Naive thymus-derived CD4-positive, alpha-beta T cell (primary cell): ENCODE measurements around the gene TMEM108. TPM values are rescaled to one million over a fixed set of nuclear protein-coding genes. Genes with fewer than 3 reads are reported as not detected.

Experiments used
- ATAC-seq: fragments of 150-1000 bp; cut with Tn5 transposase; 2 replicates; pipeline ENCODE4 v1.10.0; 2021; ENCODE audit warnings: mild to moderate bottlenecking, moderate library complexity
- CTCF ChIA-PET: fragments of 350-600 bp; sonication (Branson Sonifier 250); formaldehyde crosslinking; loops from one replicate; lab custom pipeline; 2021; ENCODE audit warnings: antibody characterized with exemption; lab: Charles Lee
- POLR2A ChIA-PET: fragments of 350-600 bp; sonication (Branson Sonifier 250); formaldehyde crosslinking; loops from one replicate; lab custom pipeline; 2021; ENCODE audit warnings: antibody characterized with exemption, inconsistent platforms; lab: Charles Lee
- DNase-seq, 9 donors: peaks; one replicate each; pipeline versions ENCODE4 v3.0.0 to v3.0.0-alpha.2; 2020 to 2022; ENCODE audit warnings: mixed read lengths in 1 of 9
- H3K27ac ChIP-seq: one replicate; pipeline ENCODE4 v1.7.0; 2013; ENCODE audit warnings: mild to moderate bottlenecking, low read depth, low read length, moderate library complexity
- H3K27me3 ChIP-seq, 2 donors: one replicate each; pipeline ENCODE4 v1.7.0; 2013; ENCODE audit warnings: low read length in 2 of 2, mild to moderate bottlenecking in 2 of 2, moderate library complexity in 2 of 2; ENCODE audit not compliant: control insufficient read depth in 2 of 2, insufficient read depth in 2 of 2
- H3K36me3 ChIP-seq, 3 experiments: 1 replicate in 2 of 3; 2 replicates in 1 of 3; pipeline ENCODE4 v1.7.0; 2013; ENCODE audit warnings: low read length in 3 of 3, mild to moderate bottlenecking in 3 of 3, moderate library complexity in 1 of 3; ENCODE audit not compliant: insufficient read depth in 3 of 3, control insufficient read depth in 2 of 3
- H3K4me1 ChIP-seq, 2 donors: one replicate each; pipeline ENCODE4 v1.7.0; 2013; ENCODE audit warnings: low read length in 2 of 2, mild to moderate bottlenecking in 2 of 2, moderate library complexity in 1 of 2; ENCODE audit not compliant: control insufficient read depth in 2 of 2, insufficient read depth in 2 of 2
- H3K4me3 ChIP-seq: 2 replicates; pipeline ENCODE4 v1.7.0; 2013; ENCODE audit warnings: mild to moderate bottlenecking, low read length
- H3K9me3 ChIP-seq, 3 experiments: 1 replicate in 2 of 3; 2 replicates in 1 of 3; pipeline ENCODE4 v1.7.0; 2013; ENCODE audit warnings: low read length in 3 of 3; ENCODE audit not compliant: control insufficient read depth in 2 of 3
- H3K27ac Mint-ChIP-seq, 9 donors: one replicate each; pipeline ENCODE4 v1.8.0; 2020 to 2022; ENCODE audit warnings: mixed read lengths in 9 of 9, mild to moderate bottlenecking in 8 of 9, moderate library complexity in 5 of 9, inconsistent platforms in 2 of 9
- H3K27me3 Mint-ChIP-seq, 5 donors: one replicate each; pipeline ENCODE4 v1.8.0; 2021 to 2022; ENCODE audit warnings: mixed read lengths in 5 of 5, mild to moderate bottlenecking in 1 of 5
- H3K36me3 Mint-ChIP-seq, 5 donors: one replicate each; pipeline ENCODE4 v1.8.0; 2020 to 2022; ENCODE audit warnings: mixed read lengths in 5 of 5, mild to moderate bottlenecking in 3 of 5, inconsistent platforms in 1 of 5
- H3K4me1 Mint-ChIP-seq, 7 donors: one replicate each; pipeline ENCODE4 v1.8.0; 2020 to 2022; ENCODE audit warnings: mixed read lengths in 7 of 7, mild to moderate bottlenecking in 3 of 7, inconsistent platforms in 1 of 7
- H3K4me3 Mint-ChIP-seq, 10 donors: one replicate each; pipeline ENCODE4 v1.8.0; 2020 to 2022; ENCODE audit warnings: mild to moderate bottlenecking in 10 of 10, mixed read lengths in 10 of 10, moderate library complexity in 6 of 10, inconsistent platforms in 2 of 10
- H3K9me3 Mint-ChIP-seq, 11 donors: one replicate each; pipeline ENCODE4 v1.8.0; 2020 to 2022; ENCODE audit warnings: mixed read lengths in 11 of 11, mild to moderate bottlenecking in 4 of 11, inconsistent platforms in 1 of 11, moderate library complexity in 1 of 11
- intact Hi-C, 2 donors: fragments of 100-400 bp; cut with micrococcal nuclease; formaldehyde crosslinking; loops; one replicate each; pipeline ENCODE4 v1.15.1; 2023
- polyA plus RNA-seq, 2 donors: library from polyadenylated mRNA; unstranded; fragments of 300-500 nt; fragmentation: Illumina TruSeq; gene quantifications; one replicate each; pipeline ENCODE4 v1.2.3, GENCODE V29; 2021
- total RNA-seq, 6 experiments: library from RNA in 5 of 6; stranded (reverse) in 5 of 6; gene quantifications; 1 replicate in 5 of 6; 2 replicates in 1 of 6; pipeline ENCODE4 v1.2.3 and lab custom pipeline; 2021 to 2026

TMEM108 gene
- total and polyA plus RNA-seq, 7 experiments from 2014 or later, result not detected

DNA sequence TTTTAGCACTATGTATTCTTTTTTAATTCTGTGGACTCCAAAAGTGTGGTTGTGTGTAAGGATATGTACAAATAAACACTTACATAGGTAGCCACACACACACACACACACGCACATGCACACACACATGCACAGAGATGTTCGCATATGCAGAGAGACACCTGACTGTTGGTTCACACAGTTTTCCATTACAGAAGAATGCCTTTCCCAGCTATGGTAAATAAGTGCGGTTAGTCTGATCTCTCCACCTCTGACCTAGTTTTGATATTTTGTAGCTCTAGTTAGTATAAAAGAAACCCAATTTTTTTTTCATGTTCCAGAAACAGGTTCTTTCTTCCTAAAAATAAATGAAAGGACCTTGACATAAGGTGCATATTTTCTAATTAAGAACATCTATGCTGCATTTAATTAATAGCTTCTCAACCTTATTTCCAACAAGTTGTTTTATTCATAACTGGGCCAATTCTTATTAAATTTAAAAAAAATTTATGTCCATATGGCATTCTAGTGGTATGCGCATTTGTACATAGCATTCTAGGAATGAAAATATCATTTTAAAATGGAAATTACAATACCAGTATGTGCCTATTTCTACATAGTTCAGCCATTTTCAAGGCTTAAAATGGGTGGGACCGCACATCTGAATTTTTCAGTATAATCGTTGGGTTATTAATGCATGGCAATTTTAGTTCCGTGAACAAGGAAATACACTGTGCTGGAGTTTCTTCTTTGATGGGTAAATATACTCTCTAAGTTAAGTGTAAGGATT, 27.2 kb downstream of the TMEM108 start:
- H3K9me3 Mint-ChIP-seq, result peaks cover 0 to 3% (median 0%) of the 10 kb centered on the region in 11 donors
- CTCF ChIA-PET, result no interaction called here
- H3K9me3 ChIP-seq, result no peaks in the 10 kb centered on the region
- intact Hi-C loops, result no loop called here
- H3K4me1 ChIP-seq, result no peaks in the 10 kb centered on the region
- DNase-seq (no peak), ATAC-seq (no peak)
- no peaks in the 10 kb centered on the region for H3K27me3 ChIP-seq
- H3K4me3 Mint-ChIP-seq, result no peak overlapping the region
- no peaks in the 10 kb centered on the region for H3K36me3 ChIP-seq
- no peaks in the 10 kb centered on the region for H3K4me1 Mint-ChIP-seq
- H3K27ac Mint-ChIP-seq, result no peak overlapping the region
- no peak overlapping the region for H3K27ac ChIP-seq
- H3K36me3 Mint-ChIP-seq, result no peaks in the 10 kb centered on the region
- H3K27me3 Mint-ChIP-seq, result peaks cover 12 to 23% (median 14%) of the 10 kb centered on the region in 5 donors
- no peak overlapping the region for H3K4me3 ChIP-seq
- POLR2A ChIA-PET, result no interaction called here

DNA sequence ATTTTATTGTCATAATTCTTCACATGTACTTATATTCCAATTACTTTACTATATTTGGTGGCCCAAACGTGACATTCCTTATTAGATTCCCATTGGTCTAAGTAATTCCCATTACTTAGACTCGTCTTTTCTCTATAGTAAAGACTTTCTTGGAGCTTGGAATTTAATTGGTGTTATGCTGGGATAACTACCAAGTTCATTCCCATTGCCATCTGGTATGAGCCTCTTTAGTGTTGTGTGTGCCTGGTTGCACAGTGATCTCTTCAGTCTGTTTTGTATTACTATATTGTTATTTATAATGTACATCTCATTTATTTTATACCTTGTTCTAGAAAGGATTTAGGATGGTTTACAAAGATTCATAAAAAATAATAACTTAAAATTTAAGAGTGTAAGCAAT, 27.8 kb downstream of the TMEM108 start:
- no peak overlapping the region for H3K4me3 ChIP-seq
- no peak for ATAC-seq
- Mint-ChIP-seq H3K9me3 (peaks cover 0 to 3% (median 0%) of the 10 kb centered on the region in 11 donors), H3K27me3 (peaks cover 12 to 23% (median 14%) of the 10 kb centered on the region in 5 donors), H3K4me1 (no peaks in the 10 kb centered on the region), H3K4me3 (no peak overlapping the region), H3K36me3 (no peaks in the 10 kb centered on the region), H3K27ac (no peak overlapping the region)
- H3K4me1 ChIP-seq, result no peaks in the 10 kb centered on the region
- H3K27ac ChIP-seq, result no peak overlapping the region
- intact Hi-C loops, result no loop called here
- H3K36me3 ChIP-seq, result no peaks in the 10 kb centered on the region
- CTCF ChIA-PET, result no interaction called here
- H3K9me3 ChIP-seq, result no peaks in the 10 kb centered on the region
- POLR2A ChIA-PET, result no interaction called here
- H3K27me3 ChIP-seq, result no peaks in the 10 kb centered on the region
- DNase-seq, result no peak

DNA sequence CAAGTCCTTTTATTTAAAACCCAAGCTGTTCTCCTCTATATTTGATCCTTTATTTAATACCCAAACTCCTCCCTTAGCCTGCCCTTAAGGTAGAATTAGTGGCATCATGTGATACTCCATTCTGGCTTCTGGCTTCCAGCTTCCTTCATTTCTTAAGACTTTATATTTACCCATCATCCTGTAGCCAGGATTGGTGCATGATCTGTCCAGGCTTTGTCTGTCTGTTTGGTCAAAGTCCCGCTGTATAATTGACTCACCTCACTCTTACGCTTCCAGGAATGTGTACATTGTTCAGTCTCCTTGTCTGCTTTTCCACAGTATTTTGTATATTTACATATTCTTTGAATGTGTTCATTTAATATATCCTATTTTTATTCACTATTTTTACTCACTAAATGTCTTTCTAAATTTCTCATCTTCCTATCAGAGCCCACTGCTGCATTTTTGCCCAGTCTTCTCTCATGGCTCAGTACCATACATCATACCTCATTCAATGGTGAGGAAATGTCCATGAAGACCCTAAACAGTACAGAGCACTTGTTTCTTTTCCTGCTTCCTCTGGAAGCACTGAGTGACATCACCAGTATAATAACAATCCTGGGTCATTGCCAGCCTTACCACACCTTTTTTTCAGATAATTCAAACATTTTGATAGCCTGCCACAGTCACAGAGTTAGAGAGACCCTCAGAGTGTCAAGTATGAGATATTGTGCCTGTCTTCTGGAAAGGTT, 31.5 kb downstream of the TMEM108 start:
- H3K4me3 Mint-ChIP-seq, result no peak overlapping the region
- H3K4me1 Mint-ChIP-seq, result no peaks in the 10 kb centered on the region
- H3K36me3 Mint-ChIP-seq, result no peaks in the 10 kb centered on the region
- H3K27ac ChIP-seq, result no peak overlapping the region
- ChIA-PET CTCF (no interaction called here), POLR2A (no interaction called here)
- H3K9me3 ChIP-seq, result no peaks in the 10 kb centered on the region
- no peak overlapping the region for H3K27ac Mint-ChIP-seq
- H3K27me3 Mint-ChIP-seq, result peaks cover 3 to 16% (median 10%) of the 10 kb centered on the region in 5 donors
- no peak overlapping the region for H3K4me3 ChIP-seq
- H3K27me3 ChIP-seq, result no peaks in the 10 kb centered on the region
- intact Hi-C loops, result no loop called here
- H3K9me3 Mint-ChIP-seq, result no peaks in the 10 kb centered on the region
- DNase-seq, result no peak
- no peaks in the 10 kb centered on the region for H3K36me3 ChIP-seq
- H3K4me1 ChIP-seq, result no peaks in the 10 kb centered on the region
- no peak for ATAC-seq

DNA sequence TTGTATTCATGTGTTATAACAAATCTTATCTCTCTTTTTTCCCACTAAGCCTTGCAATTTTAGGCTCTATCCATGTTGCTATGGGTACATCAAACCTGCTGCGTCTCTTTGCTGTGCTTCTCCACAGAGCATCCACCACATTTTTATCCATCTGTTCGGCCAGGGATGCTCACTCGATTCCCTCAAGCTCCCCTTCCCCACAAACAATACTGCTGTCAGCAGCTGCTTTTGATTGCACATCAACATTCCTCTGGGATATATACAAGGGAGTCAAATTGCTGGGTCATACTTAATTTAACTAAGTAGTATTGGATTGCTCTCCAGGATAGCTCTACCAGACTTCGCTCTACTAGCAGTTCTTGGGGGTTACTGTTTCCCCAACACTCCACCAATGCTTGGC, 36.8 kb downstream of the TMEM108 start:
- DNase-seq, result no peak
- H3K4me1 ChIP-seq, result no peaks in the 10 kb centered on the region
- no peak overlapping the region for H3K27ac ChIP-seq
- Mint-ChIP-seq H3K9me3 (peaks cover 0 to 3% (median 0%) of the 10 kb centered on the region in 11 donors), H3K36me3 (no peaks in the 10 kb centered on the region), H3K4me3 (no peak overlapping the region), H3K4me1 (no peaks in the 10 kb centered on the region), H3K27me3 (peaks cover 3 to 28% (median 14%) of the 10 kb centered on the region in 5 donors), H3K27ac (no peak overlapping the region)
- H3K4me3 ChIP-seq, result no peak overlapping the region
- ChIA-PET CTCF (no interaction called here), POLR2A (no interaction called here)
- ATAC-seq, result no peak
- no peaks in the 10 kb centered on the region for H3K27me3 ChIP-seq
- H3K36me3 ChIP-seq, result no peaks in the 10 kb centered on the region
- intact Hi-C loops, result no loop called here
- no peaks in the 10 kb centered on the region for H3K9me3 ChIP-seq

DNA sequence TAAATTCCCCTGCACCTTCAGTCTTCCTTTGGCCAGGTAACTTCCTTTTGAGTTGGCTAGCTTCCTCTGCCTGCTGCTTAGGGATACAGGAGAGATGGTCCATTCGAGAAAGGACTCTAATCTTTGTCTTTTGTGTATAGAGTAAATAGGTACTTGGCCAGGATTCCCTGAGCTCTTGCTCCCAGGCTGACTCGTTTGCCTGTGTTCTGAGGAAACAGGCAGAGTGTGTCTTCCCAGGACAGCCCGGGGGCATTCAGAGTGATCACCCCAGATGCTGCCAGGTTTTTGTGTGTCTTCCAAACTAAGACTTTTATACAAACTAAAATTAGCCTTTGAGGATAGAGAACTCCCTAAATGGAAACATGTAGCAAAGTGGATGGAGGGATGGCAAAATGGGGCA, 39.5 kb downstream of the TMEM108 start:
- no peak overlapping the region for H3K27ac Mint-ChIP-seq

DNA sequence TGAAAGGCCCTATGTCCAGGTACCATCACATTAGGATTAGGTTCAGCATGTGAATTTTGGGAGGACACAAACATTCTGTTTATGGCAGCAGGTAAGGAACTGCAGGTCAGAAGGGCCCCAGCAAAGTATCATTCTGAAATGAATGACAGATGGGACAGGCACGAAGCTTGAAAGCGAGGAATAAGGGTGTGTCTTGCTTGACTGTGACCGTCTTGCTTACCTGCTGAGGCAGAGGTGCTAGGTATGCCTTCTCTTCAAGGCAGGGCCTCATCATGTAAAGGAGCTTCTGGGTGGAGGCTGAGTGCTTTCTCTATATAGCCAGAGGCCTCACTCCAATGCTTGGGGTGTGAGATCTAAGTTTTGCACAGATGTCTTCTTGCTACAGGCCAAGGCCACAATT, 41.4 kb downstream of the TMEM108 start:
- H3K4me3 ChIP-seq, result no peak overlapping the region
- no peaks in the 10 kb centered on the region for H3K9me3 ChIP-seq
- no peaks in the 10 kb centered on the region for H3K4me1 ChIP-seq
- CTCF ChIA-PET, result no interaction called here
- H3K4me3 Mint-ChIP-seq, result no peak overlapping the region
- H3K9me3 Mint-ChIP-seq, result peaks cover 0 to 12% (median 2%) of the 10 kb centered on the region in 11 donors
- H3K27ac Mint-ChIP-seq, result no peak overlapping the region
- H3K36me3 ChIP-seq, result no peaks in the 10 kb centered on the region
- H3K27ac ChIP-seq, result no peak overlapping the region
- intact Hi-C loops, result no loop called here
- no peak for DNase-seq
- no peaks in the 10 kb centered on the region for H3K36me3 Mint-ChIP-seq
- H3K27me3 ChIP-seq, result no peaks in the 10 kb centered on the region
- POLR2A ChIA-PET, result no interaction called here
- no peaks in the 10 kb centered on the region for H3K4me1 Mint-ChIP-seq
- no peak for ATAC-seq
- H3K27me3 Mint-ChIP-seq, result peaks cover 0 to 28% (median 14%) of the 10 kb centered on the region in 5 donors

More for the DNA sequence above, 39.5 kb downstream of the TMEM108 start:
- Mint-ChIP-seq H3K36me3 (no peaks in the 10 kb centered on the region), H3K4me1 (no peaks in the 10 kb centered on the region), H3K4me3 (no peak overlapping the region), H3K9me3 (peaks cover 0 to 12% (median 2%) of the 10 kb centered on the region in 11 donors), H3K27me3 (peaks cover 0 to 28% (median 18%) of the 10 kb centered on the region in 5 donors)
- ChIA-PET POLR2A (no interaction called here), CTCF (no interaction called here)
- ATAC-seq (no peak), DNase-seq (no peak)
- Histone ChIP-seq H3K36me3 (no peaks in the 10 kb centered on the region), H3K4me3 (no peak overlapping the region), H3K4me1 (no peaks in the 10 kb centered on the region), H3K27me3 (no peaks in the 10 kb centered on the region), H3K9me3 (no peaks in the 10 kb centered on the region), H3K27ac (no peak overlapping the region)
- intact Hi-C loops, result no loop called here
